ENCODE results near the gene APOOL.
A peak's percentile ranks its signal among the peaks of the same experiment; 100 is the strongest.
"Not testable (repeated sequence)": the region's sequence is repeated elsewhere in the genome, so short reads cannot be mapped to it uniquely, and the experiment has no call there.

The APOOL gene

DNA sequence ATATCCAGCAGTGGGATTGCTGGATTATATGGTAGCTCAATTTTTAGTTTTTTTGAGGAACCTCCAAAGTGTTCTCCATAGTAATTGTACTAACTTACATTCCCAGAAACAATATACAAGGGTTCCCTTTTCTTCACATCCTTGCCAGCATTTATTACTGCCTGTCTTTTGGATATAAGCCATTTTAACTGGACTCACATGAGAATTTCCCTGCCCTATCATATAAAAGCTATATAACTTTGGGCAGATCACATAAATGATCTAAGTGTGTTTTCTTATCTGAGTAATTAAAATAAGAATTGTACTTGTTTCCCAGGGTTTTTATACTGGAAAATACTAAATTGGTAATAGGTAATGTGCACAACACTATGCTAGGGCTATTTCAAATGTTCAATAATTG, 25.4 kb downstream of the APOOL start:
- H3K4me3 ChIP-seq (ENCODE audit: low read depth, low read length) = no peak overlapping the region
- no peak for DNase-seq (ENCODE audit: low read depth)
- TF ChIP-seq, protein P1, sequence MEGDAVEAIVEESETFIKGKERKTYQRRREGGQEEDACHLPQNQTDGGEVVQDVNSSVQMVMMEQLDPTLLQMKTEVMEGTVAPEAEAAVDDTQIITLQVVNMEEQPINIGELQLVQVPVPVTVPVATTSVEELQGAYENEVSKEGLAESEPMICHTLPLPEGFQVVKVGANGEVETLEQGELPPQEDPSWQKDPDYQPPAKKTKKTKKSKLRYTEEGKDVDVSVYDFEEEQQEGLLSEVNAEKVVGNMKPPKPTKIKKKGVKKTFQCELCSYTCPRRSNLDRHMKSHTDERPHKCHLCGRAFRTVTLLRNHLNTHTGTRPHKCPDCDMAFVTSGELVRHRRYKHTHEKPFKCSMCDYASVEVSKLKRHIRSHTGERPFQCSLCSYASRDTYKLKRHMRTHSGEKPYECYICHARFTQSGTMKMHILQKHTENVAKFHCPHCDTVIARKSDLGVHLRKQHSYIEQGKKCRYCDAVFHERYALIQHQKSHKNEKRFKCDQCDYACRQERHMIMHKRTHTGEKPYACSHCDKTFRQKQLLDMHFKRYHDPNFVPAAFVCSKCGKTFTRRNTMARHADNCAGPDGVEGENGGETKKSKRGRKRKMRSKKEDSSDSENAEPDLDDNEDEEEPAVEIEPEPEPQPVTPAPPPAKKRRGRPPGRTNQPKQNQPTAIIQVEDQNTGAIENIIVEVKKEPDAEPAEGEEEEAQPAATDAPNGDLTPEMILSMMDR (conservative IDR thresholded peaks at IDR 0.05; ENCODE audit: low read depth, low read length) = no peak

DNA sequence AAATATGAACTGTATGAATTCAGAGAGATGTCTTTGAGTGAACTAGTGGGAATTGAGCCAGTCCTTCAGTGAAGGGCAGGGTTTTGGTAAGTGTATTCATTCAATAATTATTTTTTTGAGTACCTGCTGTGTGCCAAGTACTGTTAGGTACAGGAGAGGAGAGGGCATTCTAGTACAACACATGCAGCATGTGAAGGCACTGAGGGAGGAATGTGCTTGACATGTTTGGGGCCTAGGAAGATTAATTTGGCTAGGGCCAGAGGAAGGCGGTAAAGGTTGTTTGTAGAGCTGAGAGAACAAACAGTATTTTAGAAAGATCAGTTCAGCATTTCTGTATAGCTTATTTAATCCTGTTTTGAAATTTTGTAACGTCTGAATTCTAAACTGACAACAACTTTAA, 27.8 kb downstream of the APOOL start:
- TF ChIP-seq, protein P1 (conservative IDR thresholded peaks at IDR 0.05; ENCODE audit: low read depth, low read length) = no peak
- no peak for DNase-seq (ENCODE audit: low read depth)
- no peak overlapping the region for H3K4me3 ChIP-seq (ENCODE audit: low read depth, low read length)

DNA sequence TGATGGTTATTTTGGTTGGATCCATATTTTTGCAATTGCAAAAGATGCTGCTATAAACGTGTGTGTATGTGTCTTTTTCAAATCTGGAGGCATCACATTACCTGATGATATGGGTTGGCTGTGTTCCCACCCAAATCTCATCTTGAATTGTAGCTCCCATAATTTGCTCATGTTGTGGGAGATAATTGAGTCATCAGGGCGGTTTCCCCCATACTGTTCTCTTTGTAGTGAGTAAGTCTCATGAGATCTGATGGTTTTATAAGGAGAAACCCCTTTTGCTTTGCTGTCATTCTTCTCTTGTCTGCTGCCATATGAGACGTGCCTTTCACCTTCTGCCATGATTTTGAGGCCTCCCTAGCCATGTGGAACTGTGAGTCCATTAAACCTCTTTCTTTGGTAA, 33.4 kb downstream of the APOOL start:
- DNase-seq (ENCODE audit: low read depth) = no peak
- no peak overlapping the region for H3K4me3 ChIP-seq (ENCODE audit: low read depth, low read length)
- TF ChIP-seq, protein P1 (conservative IDR thresholded peaks at IDR 0.05; ENCODE audit: low read depth, low read length) = no peak

DNA sequence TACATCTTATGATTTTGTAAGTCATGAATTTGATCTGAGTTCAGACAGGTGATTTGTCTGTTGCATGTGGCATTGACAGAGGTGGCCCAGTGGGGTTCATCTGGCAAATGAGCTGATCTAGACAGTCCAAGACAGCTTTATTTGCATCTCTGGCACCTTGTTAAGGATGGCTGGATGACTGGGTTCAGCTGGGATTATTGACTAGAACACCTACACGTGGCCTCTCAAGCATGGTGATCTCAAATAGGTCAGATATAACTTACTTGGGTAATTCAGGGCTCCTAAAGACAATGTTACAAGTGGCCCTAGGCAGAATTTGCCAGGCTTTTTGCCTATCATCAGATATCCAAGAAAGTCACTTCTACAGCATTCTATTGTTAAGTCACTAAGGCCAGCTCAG, 48.0 kb downstream of the APOOL start:
- DNase-seq (ENCODE audit: low read depth) = no peak
- H3K4me3 ChIP-seq (ENCODE audit: low read depth, low read length) = no peak overlapping the region
- TF ChIP-seq, protein P1 (conservative IDR thresholded peaks at IDR 0.05; ENCODE audit: low read depth, low read length) = no peak

DNA sequence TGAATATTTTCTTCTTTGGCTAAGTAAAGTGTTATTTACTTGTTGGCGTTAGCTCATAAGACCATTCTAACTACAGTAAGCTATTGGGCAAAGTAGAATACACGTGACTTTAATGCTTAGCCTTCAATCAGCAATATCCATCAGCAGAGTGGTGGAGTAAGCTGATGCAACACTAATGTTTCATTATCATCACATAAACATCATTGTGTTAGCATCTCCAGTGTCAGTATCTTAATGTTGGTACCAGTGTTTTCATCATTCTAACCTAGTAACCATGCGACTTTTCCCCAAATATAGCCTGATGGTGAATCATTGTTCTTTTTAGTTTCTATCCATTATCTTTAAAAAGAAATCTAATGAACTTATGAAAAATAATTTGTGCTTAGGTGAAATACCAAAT, 48.5 kb downstream of the APOOL start:
- H3K4me3 ChIP-seq (ENCODE audit: low read depth, low read length) = no peak overlapping the region
- DNase-seq (ENCODE audit: low read depth) = peak; percentile 37
- TF ChIP-seq, protein P1 (conservative IDR thresholded peaks at IDR 0.05; ENCODE audit: low read depth, low read length) = no peak

DNA sequence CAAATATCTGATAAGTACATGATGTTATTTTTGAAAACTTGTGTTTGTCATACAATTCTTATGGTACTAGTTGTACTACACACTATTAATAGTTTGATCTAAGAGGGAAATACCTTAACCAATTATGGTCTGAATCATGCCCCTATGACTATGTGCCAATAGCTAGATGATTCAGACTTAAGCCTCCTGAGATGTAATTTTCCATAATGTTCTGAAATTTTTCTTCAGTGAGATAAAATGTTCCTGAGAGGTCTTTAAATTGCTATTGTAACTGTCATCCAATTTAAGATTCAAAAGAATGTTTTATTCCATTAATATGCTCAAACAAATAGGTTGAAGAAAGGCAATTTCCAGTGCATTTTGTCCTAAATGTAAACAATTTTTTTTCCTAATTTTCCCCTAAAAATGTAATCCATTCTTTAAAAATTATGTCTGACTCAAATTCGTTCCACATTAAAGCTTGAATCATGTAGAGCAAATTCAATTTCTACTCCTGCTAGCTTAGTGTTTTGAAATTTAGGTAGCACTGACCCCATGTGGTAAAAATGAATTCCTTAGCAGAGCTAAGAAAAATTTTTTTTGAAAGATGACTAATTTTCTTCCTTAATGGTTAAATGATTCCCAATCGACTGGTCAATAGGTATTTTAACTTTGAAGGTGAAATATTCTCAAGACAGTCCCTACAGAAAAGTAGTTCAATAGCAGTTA, 49.1 kb downstream of the APOOL start:
- TF ChIP-seq, protein P1 (conservative IDR thresholded peaks at IDR 0.05; ENCODE audit: low read depth, low read length) = peak; percentile 38
- H3K4me3 ChIP-seq (ENCODE audit: low read depth, low read length) = no peak overlapping the region
- DNase-seq (ENCODE audit: low read depth) = peak; percentile 81

DNA sequence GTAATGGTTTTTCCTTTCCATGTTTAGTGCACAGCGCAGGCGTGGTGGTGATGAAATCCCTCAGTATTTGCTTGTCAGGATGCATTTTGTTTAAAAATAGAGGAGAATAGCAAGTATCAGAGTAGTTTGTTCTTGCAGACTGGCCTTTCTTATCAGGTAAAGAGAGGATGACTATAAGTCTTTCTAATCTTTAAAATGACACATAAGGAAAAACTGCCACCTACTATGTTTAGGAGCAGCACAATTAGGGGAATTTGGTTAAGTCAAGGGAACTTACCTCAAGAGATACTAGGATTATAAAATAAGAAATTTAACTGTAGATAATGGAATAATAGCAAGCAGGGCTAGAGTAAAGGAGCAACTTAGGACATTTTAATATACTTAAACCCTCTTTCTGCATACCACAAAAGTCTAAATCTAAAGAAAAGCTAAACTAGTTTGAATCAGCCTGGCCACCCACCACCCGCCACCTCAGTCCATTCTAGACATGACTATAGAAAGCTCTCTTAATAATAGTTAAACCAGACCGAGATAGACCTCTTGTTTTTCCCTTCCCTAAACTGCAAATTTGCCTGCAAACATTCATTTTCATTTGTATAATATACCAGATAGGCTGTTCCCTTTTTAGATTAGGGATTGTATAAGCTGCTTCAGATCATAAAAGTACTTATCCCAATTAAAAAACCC, 62.0 kb downstream of the APOOL start:
- no peak for DNase-seq (ENCODE audit: low read depth)
- TF ChIP-seq, protein P1 (conservative IDR thresholded peaks at IDR 0.05; ENCODE audit: low read depth, low read length) = no peak

DNA sequence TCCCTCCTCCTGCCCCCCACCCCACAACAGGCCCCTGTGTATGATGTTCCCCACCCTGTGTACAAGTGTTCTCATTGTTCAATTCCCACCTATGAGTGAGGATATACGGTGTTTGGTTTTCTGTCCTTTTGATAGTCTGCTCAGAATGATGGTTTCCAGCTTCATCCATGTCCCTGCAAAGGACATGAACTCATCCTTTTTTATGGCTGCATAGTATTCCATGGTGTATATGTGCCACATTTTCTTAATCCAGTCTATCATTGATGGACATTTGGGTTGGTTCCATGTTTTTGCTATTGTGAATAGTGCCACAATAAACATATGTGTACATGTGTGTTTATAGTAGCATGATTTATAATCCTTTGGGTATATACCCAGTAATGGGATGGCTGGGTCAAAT, 73.6 kb downstream of the APOOL start:
- H3K4me3 ChIP-seq (ENCODE audit: low read depth, low read length); DNase-seq (ENCODE audit: low read depth): not testable (repeated sequence)

More for the DNA sequence above, 62.0 kb downstream of the APOOL start:
- no peak overlapping the region for H3K4me3 ChIP-seq (ENCODE audit: low read depth, low read length)
